ENCODE measurements around the gene PHLDB3.
A peak's percentile ranks its signal among the peaks of the same experiment; 100 is the strongest.
"Not testable (repeated sequence)": the region's sequence is repeated elsewhere in the genome, so short reads cannot be mapped to it uniquely, and the experiment has no call there.

Gene PHLDB3

GRCh38 chr19:43439032-43439708 lies 65.4 kb downstream of the PHLDB3 start:
- H3K36me3 Mint-ChIP-seq = no peaks in the 10 kb centered on the region
- no peaks in the 10 kb centered on the region for H3K9me3 Mint-ChIP-seq (ENCODE audit: low read depth)
- H3K27ac Mint-ChIP-seq = peak overlapping the region; percentile 28
- H3K4me3 Mint-ChIP-seq = peak overlapping the region; percentile 32
- H3K27me3 Mint-ChIP-seq = no peaks in the 10 kb centered on the region
- peaks cover 49% of the 10 kb centered on the region for H3K4me1 Mint-ChIP-seq (ENCODE audit: low read depth)

- no peaks in the 10 kb centered on the region for H3K27me3 Mint-ChIP-seq
- no peaks in the 10 kb centered on the region for H3K9me3 Mint-ChIP-seq (ENCODE audit: low read depth)
- H3K27ac Mint-ChIP-seq = peak overlapping the region; percentile 58
- H3K4me3 Mint-ChIP-seq = peak overlapping the region; percentile 32
- peaks cover 48% of the 10 kb centered on the region for H3K4me1 Mint-ChIP-seq (ENCODE audit: low read depth)
- H3K36me3 Mint-ChIP-seq = no peaks in the 10 kb centered on the region
These were observed 66.1 kb downstream of the PHLDB3 start for GRCh38 chr19:43438291-43439031.

- Mint-ChIP-seq H3K4me1 (ENCODE audit: low read depth) (peaks cover 50% of the 10 kb centered on the region), H3K4me3 (no peak overlapping the region), H3K36me3 (no peaks in the 10 kb centered on the region), H3K9me3 (ENCODE audit: low read depth) (no peaks in the 10 kb centered on the region), H3K27me3 (no peaks in the 10 kb centered on the region), H3K27ac (no peak overlapping the region)
These were observed 66.8 kb downstream of the PHLDB3 start for GRCh38 chr19:43437712-43438111.

- H3K36me3 Mint-ChIP-seq; H3K4me3 Mint-ChIP-seq; H3K9me3 Mint-ChIP-seq (ENCODE audit: low read depth); H3K27me3 Mint-ChIP-seq; H3K27ac Mint-ChIP-seq: not testable (repeated sequence)
- peaks cover 52% of the 10 kb centered on the region for H3K4me1 Mint-ChIP-seq (ENCODE audit: low read depth)
These were observed 67.3 kb downstream of the PHLDB3 start for GRCh38 chr19:43437284-43437683.

- H3K4me3 Mint-ChIP-seq = no peak overlapping the region
- no peak overlapping the region for H3K27ac Mint-ChIP-seq
These were observed 68.8 kb downstream of the PHLDB3 start for GRCh38 chr19:43435775-43436174.

GRCh38 chr19:43433689-43434088 lies 70.9 kb downstream of the PHLDB3 start:
- no peak overlapping the region for H3K27ac Mint-ChIP-seq
- H3K4me1 Mint-ChIP-seq (ENCODE audit: low read depth) = peaks cover 35% of the 10 kb centered on the region
- H3K27me3 Mint-ChIP-seq = no peaks in the 10 kb centered on the region
- no peaks in the 10 kb centered on the region for H3K9me3 Mint-ChIP-seq (ENCODE audit: low read depth)
- H3K36me3 Mint-ChIP-seq = no peaks in the 10 kb centered on the region
- no peak overlapping the region for H3K4me3 Mint-ChIP-seq

More at GRCh38 chr19:43435775-43436174, 68.8 kb downstream of the PHLDB3 start:
- no peaks in the 10 kb centered on the region for H3K9me3 Mint-ChIP-seq (ENCODE audit: low read depth)
- no peaks in the 10 kb centered on the region for H3K36me3 Mint-ChIP-seq
- H3K27me3 Mint-ChIP-seq = no peaks in the 10 kb centered on the region
- H3K4me1 Mint-ChIP-seq (ENCODE audit: low read depth) = peaks cover 50% of the 10 kb centered on the region

GRCh38 chr19:43433358-43433673 lies 71.2 kb downstream of the PHLDB3 start:
- no peak overlapping the region for H3K27ac Mint-ChIP-seq
- H3K36me3 Mint-ChIP-seq = no peaks in the 10 kb centered on the region
- H3K4me3 Mint-ChIP-seq = no peak overlapping the region
- no peaks in the 10 kb centered on the region for H3K9me3 Mint-ChIP-seq (ENCODE audit: low read depth)
- no peaks in the 10 kb centered on the region for H3K27me3 Mint-ChIP-seq
- H3K4me1 Mint-ChIP-seq (ENCODE audit: low read depth) = peaks cover 32% of the 10 kb centered on the region

- no peak overlapping the region for H3K4me3 Mint-ChIP-seq
- H3K27ac Mint-ChIP-seq = no peak overlapping the region
- H3K36me3 Mint-ChIP-seq = no peaks in the 10 kb centered on the region
- no peaks in the 10 kb centered on the region for H3K27me3 Mint-ChIP-seq
- peaks cover 15% of the 10 kb centered on the region for H3K4me1 Mint-ChIP-seq (ENCODE audit: low read depth)
- no peaks in the 10 kb centered on the region for H3K9me3 Mint-ChIP-seq (ENCODE audit: low read depth)
These were observed 73.6 kb downstream of the PHLDB3 start for GRCh38 chr19:43430976-43431375.

- H3K4me1 Mint-ChIP-seq (ENCODE audit: low read depth) = peaks cover 12% of the 10 kb centered on the region
- no peak overlapping the region for H3K4me3 Mint-ChIP-seq
- no peaks in the 10 kb centered on the region for H3K9me3 Mint-ChIP-seq (ENCODE audit: low read depth)
- H3K36me3 Mint-ChIP-seq = no peaks in the 10 kb centered on the region
- no peak overlapping the region for H3K27ac Mint-ChIP-seq
- no peaks in the 10 kb centered on the region for H3K27me3 Mint-ChIP-seq
These were observed 74.3 kb downstream of the PHLDB3 start for GRCh38 chr19:43430142-43430710.

GRCh38 chr19:43429395-43429794 lies 75.2 kb downstream of the PHLDB3 start:
- no peaks in the 10 kb centered on the region for H3K27me3 Mint-ChIP-seq
- H3K4me3 Mint-ChIP-seq = no peak overlapping the region
- no peaks in the 10 kb centered on the region for H3K36me3 Mint-ChIP-seq
- peaks cover 12% of the 10 kb centered on the region for H3K4me1 Mint-ChIP-seq (ENCODE audit: low read depth)
- H3K27ac Mint-ChIP-seq = no peak overlapping the region
- no peaks in the 10 kb centered on the region for H3K9me3 Mint-ChIP-seq (ENCODE audit: low read depth)

GRCh38 chr19:43425567-43426392 lies 78.8 kb downstream of the PHLDB3 start:
- Mint-ChIP-seq H3K36me3 (no peaks in the 10 kb centered on the region), H3K4me3 (no peak overlapping the region), H3K9me3 (ENCODE audit: low read depth) (no peaks in the 10 kb centered on the region), H3K4me1 (ENCODE audit: low read depth) (no peaks in the 10 kb centered on the region), H3K27ac (no peak overlapping the region), H3K27me3 (no peaks in the 10 kb centered on the region)

Measured in activated naive CD8-positive, alpha-beta T cell (primary cell).